Caco-2 (cell line): ENCODE data around the gene FN1. TPM values are rescaled to one million over a fixed set of nuclear protein-coding genes. Genes with fewer than 3 reads are reported as not detected.

Experiments used
- BruUV-seq: library from RNA; stranded (reverse); fragments of 400-500 nt; replicated peaks from 2 replicates; lab custom pipeline; 2021; lab: Mats Ljungman, UMichigan
- CTCF ChIA-PET: fragments of 300-600 bp; sonication (Branson Sonifier 250); formaldehyde crosslinking; loops from one replicate; lab custom pipeline; 2022; ENCODE audit warnings: antibody characterized with exemption; lab: Charles Lee
- POLR2A ChIA-PET: fragments of 300-600 bp; sonication (Branson Sonifier 250); formaldehyde crosslinking; loops from one replicate; lab custom pipeline; 2022; ENCODE audit warnings: antibody characterized with exemption; lab: Charles Lee
- DNase-seq, 2 experiments: peaks; one replicate each; pipeline versions ENCODE4 v3.0.0 to v3.0.0-alpha.2; 2020 to 2022
- H3K27me3 ChIP-seq: replicated peaks from 2 replicates; pipeline ENCODE4 v1.6.0; 2011; ENCODE audit warnings: low read length; ENCODE audit not compliant: control insufficient read depth, insufficient read depth
- H3K36me3 ChIP-seq: 2 replicates; pipeline ENCODE4 v1.5.1; 2011; ENCODE audit warnings: low read length; ENCODE audit not compliant: control insufficient read depth, insufficient read depth
- H3K4me1 ChIP-seq: fragments of 250-450 bp; sonication (Bioruptor Pico); 2 replicates; pipeline ENCODE4 v1.5.1; 2020; ENCODE audit warnings: mild to moderate bottlenecking
- H3K4me3 ChIP-seq: 2 replicates; pipeline ENCODE4 v1.5.1; 2011; ENCODE audit warnings: low read depth, mild to moderate bottlenecking, control low read depth, low read length
- H3K9me3 ChIP-seq: fragments of 250-450 bp; sonication (Bioruptor Pico); 2 replicates; pipeline ENCODE4 v1.5.1; 2020; ENCODE audit warnings: mild to moderate bottlenecking, moderate library complexity
- H3K27ac Mint-ChIP-seq: one replicate; pipeline ENCODE4 v1.8.0; 2022; ENCODE audit warnings: mixed read lengths; ENCODE audit not compliant: unreplicated experiment
- H3K27me3 Mint-ChIP-seq: one replicate; pipeline ENCODE4 v1.8.0; 2022; ENCODE audit warnings: mixed read lengths; ENCODE audit not compliant: insufficient read depth, unreplicated experiment
- H3K36me3 Mint-ChIP-seq: one replicate; pipeline ENCODE4 v1.8.0; 2022; ENCODE audit warnings: mild to moderate bottlenecking, mixed read lengths; ENCODE audit not compliant: insufficient read depth, unreplicated experiment
- H3K4me1 Mint-ChIP-seq: one replicate; pipeline ENCODE4 v1.8.0; 2022; ENCODE audit warnings: low read depth, mixed read lengths; ENCODE audit not compliant: unreplicated experiment
- H3K4me3 Mint-ChIP-seq: one replicate; pipeline ENCODE4 v1.8.0; 2022; ENCODE audit warnings: mild to moderate bottlenecking, moderate library complexity, mixed read lengths; ENCODE audit not compliant: unreplicated experiment
- H3K9me3 Mint-ChIP-seq: one replicate; pipeline ENCODE4 v1.8.0; 2022; ENCODE audit warnings: mixed read lengths; ENCODE audit not compliant: unreplicated experiment
- intact Hi-C: fragments of 100-400 bp; cut with micrococcal nuclease; formaldehyde crosslinking; loops from one replicate; pipeline ENCODE4 v1.10.0; 2022; ENCODE audit not compliant: unreplicated experiment
- total RNA-seq: library from RNA; stranded (reverse); gene quantifications from 2 replicates; pipeline ENCODE4 v1.2.3, GENCODE V29; 2022
- TF ChIP-seq, protein P1 (sequence below), 2 experiments: fragments of 200-600 bp in 1 of 2; IDR thresholded peaks; 1 replicate in 1 of 2; 2 replicates in 1 of 2; pipeline versions ENCODE4 v1.5.1 to v1.8.0; 2011 to 2022; ENCODE audit warnings: antibody characterized with exemption in 1 of 2, control low read depth in 1 of 2, inconsistent platforms in 1 of 2, low read depth in 1 of 2, low read length in 1 of 2, mild to moderate bottlenecking in 1 of 2, moderate library complexity in 1 of 2; ENCODE audit not compliant: insufficient read depth in 1 of 2, severe bottlenecking in 1 of 2, unreplicated experiment in 1 of 2

The FN1 gene
- total RNA-seq, 1 experiment from 2014 or later: 3,805 TPM

DNA sequence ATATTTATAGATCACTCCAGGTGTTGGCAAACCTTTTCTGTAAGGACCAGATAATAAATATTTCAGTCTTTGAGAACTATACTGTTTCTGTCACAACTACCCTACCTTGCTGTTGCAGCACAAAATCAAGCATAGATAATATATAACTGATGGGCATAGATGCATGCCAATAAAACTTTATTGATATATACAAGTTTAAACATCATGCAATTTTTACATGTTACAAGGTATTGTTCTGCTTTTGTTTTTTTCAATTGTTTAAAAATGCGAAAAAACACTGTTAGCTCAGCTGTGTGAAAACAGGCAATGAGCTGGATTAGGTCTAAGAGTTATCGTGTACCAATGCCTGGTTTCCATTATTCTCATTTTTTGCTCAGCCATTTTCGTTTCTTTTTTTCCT is 47.6 kb upstream of the FN1 start:
- no peaks in the 10 kb centered on the region for H3K4me1 ChIP-seq
- no peak overlapping the region for H3K4me3 ChIP-seq
- no peak overlapping the region for H3K27ac Mint-ChIP-seq
- H3K36me3 Mint-ChIP-seq: no peaks in the 10 kb centered on the region
- peaks cover 15% of the 10 kb centered on the region for H3K9me3 Mint-ChIP-seq
- H3K27me3 Mint-ChIP-seq: no peaks in the 10 kb centered on the region
- ChIA-PET POLR2A (no interaction called here), CTCF (no interaction called here)
- H3K9me3 ChIP-seq: no peaks in the 10 kb centered on the region
- H3K4me1 Mint-ChIP-seq: peaks cover 7% of the 10 kb centered on the region
- intact Hi-C loops: no loop called here
- no TSS peak for BruUV-seq
- TF ChIP-seq, protein P1, sequence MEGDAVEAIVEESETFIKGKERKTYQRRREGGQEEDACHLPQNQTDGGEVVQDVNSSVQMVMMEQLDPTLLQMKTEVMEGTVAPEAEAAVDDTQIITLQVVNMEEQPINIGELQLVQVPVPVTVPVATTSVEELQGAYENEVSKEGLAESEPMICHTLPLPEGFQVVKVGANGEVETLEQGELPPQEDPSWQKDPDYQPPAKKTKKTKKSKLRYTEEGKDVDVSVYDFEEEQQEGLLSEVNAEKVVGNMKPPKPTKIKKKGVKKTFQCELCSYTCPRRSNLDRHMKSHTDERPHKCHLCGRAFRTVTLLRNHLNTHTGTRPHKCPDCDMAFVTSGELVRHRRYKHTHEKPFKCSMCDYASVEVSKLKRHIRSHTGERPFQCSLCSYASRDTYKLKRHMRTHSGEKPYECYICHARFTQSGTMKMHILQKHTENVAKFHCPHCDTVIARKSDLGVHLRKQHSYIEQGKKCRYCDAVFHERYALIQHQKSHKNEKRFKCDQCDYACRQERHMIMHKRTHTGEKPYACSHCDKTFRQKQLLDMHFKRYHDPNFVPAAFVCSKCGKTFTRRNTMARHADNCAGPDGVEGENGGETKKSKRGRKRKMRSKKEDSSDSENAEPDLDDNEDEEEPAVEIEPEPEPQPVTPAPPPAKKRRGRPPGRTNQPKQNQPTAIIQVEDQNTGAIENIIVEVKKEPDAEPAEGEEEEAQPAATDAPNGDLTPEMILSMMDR (IDR thresholded peaks at IDR 0.05; ENCODE audit: insufficient read depth in 1 of 2, low read depth in 1 of 2, low read length in 1 of 2, severe bottlenecking in 1 of 2, unreplicated experiment in 1 of 2): no peak
- no peak for DNase-seq
- H3K27me3 ChIP-seq: no peaks in the 10 kb centered on the region
- H3K36me3 ChIP-seq: no peaks in the 10 kb centered on the region
- H3K4me3 Mint-ChIP-seq: no peak overlapping the region

DNA sequence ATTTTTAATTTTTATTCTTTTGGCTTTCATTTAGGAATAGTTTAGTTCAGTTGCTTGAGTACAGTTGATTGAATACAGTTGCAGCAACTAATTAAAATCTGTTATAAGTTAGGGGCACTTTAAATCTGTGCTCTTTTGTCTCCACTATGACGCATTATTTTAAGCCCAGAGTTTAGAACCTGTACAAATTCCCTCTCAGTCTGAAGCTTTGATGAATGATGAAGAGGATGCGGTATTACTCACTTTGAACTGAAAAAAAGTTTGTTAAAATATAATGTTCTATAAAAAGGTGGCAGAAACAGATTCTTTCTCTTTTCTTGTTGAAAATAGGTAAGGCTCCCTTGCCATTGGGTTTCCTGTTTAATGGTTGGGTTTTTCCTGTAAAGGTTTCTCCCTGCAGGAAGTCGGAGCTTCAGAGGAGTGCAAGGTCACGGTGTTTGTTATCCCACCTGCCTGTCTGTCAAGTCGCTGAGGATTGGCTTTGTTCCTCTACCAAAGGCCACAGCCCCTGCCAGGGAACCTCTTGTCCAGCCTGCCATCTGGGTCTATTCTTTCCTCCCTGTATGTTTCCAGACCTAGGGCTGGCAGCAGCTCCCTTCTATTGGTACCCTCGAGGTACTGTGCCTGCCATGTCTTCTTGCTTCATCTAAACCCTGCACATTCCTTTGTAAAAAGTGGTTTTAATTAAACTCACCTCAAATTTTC is 43.8 kb upstream of the FN1 start:
- no peaks in the 10 kb centered on the region for H3K9me3 ChIP-seq
- peaks cover 10% of the 10 kb centered on the region for H3K9me3 Mint-ChIP-seq
- POLR2A ChIA-PET: no interaction called here
- H3K27me3 Mint-ChIP-seq: no peaks in the 10 kb centered on the region
- no peak overlapping the region for H3K27ac Mint-ChIP-seq
- no peak for DNase-seq
- no peaks in the 10 kb centered on the region for H3K36me3 Mint-ChIP-seq
- H3K4me1 ChIP-seq: peaks cover 5% of the 10 kb centered on the region
- intact Hi-C loops: no loop called here
- CTCF ChIA-PET: no interaction called here
- no peaks in the 10 kb centered on the region for H3K36me3 ChIP-seq
- TF ChIP-seq, protein P1 (IDR thresholded peaks at IDR 0.05; ENCODE audit: insufficient read depth in 1 of 2, low read depth in 1 of 2, low read length in 1 of 2, severe bottlenecking in 1 of 2, unreplicated experiment in 1 of 2): no peak
- no peaks in the 10 kb centered on the region for H3K27me3 ChIP-seq
- H3K4me3 ChIP-seq: no peak overlapping the region
- BruUV-seq: no TSS peak
- H3K4me1 Mint-ChIP-seq: peaks cover 20% of the 10 kb centered on the region
- H3K4me3 Mint-ChIP-seq: no peak overlapping the region

DNA sequence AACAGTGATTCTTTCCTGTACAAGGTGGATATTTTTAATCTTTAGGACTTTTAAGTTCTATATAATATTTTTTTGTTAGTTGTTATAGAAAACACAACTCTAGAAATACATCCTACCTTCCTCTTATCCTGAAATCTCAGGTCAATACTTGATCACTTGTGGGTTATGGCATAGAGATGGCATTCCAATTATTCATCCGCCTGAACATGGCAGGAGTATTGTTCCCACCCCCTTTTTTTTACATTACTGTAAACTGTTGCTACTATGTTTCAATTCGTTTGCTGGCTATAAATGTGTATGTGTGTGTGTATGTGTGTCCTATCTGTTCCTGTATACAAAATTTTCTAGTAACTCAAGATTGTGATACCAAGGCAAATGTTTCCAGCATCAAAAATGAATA is 43.3 kb upstream of the FN1 start:
- CTCF ChIA-PET: no interaction called here

More for the DNA sequence above, 43.3 kb upstream of the FN1 start:
- intact Hi-C loops: no loop called here
- TF ChIP-seq, protein P1 (IDR thresholded peaks at IDR 0.05; ENCODE audit: insufficient read depth in 1 of 2, low read depth in 1 of 2, low read length in 1 of 2, severe bottlenecking in 1 of 2, unreplicated experiment in 1 of 2): no peak
- no TSS peak for BruUV-seq
- H3K4me1 ChIP-seq: peaks cover 5% of the 10 kb centered on the region
- no peaks in the 10 kb centered on the region for H3K36me3 ChIP-seq
- peaks cover 20% of the 10 kb centered on the region for H3K4me1 Mint-ChIP-seq
- no peak overlapping the region for H3K4me3 ChIP-seq
- DNase-seq: no peak
- POLR2A ChIA-PET: no interaction called here
- H3K36me3 Mint-ChIP-seq: no peaks in the 10 kb centered on the region
- no peak overlapping the region for H3K4me3 Mint-ChIP-seq
- H3K27me3 Mint-ChIP-seq: no peaks in the 10 kb centered on the region
- peaks cover 9% of the 10 kb centered on the region for H3K9me3 Mint-ChIP-seq
- H3K27me3 ChIP-seq: no peaks in the 10 kb centered on the region
- H3K27ac Mint-ChIP-seq: no peak overlapping the region
- no peaks in the 10 kb centered on the region for H3K9me3 ChIP-seq
